HG03558 (cell line): Measurements from ENCODE around the gene UBQLN1.

Experiments used
- ATAC-seq: cut with Tn5 transposase; IDR thresholded peaks from one replicate; pipeline ENCODE4 v1.9.1; 2021; ENCODE audit warnings: moderate number of reproducible peaks; ENCODE audit not compliant: unreplicated experiment; ENCODE audit errors: extremely low read depth

The UBQLN1 gene

GRCh38 chr9:83698976-83699585 lies 8.7 kb downstream of the UBQLN1 start:
- ATAC-seq, result no peak

GRCh38 chr9:83691492-83691891 lies 16.3 kb downstream of the UBQLN1 start:
- ATAC-seq, result no peak

GRCh38 chr9:83688921-83689320 lies 18.8 kb downstream of the UBQLN1 start:
- no peak for ATAC-seq

- ATAC-seq, result no peak
Measured at GRCh38 chr9:83681490-83681889, 26.3 kb downstream of the UBQLN1 start.

DNA sequence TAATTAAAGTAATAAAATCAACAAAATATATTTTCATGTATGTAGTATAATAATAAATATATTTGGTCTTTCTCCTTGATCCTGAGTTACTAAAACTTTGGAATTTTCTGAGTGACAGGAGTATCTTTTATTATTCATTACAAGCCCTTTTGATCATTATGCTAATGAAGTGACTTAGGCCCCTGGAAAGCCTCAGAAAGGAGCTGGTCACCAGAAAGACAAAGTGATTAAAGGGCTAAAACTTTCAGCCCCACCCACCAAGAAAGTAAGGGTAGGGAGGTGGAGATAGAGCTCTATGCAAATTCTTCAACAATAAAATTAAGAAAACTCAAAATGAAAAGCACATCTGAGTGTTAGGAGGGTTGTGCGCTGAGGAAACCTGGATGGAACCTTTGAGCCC lies 27.5 kb downstream of the UBQLN1 start:
- ATAC-seq, result no peak

DNA sequence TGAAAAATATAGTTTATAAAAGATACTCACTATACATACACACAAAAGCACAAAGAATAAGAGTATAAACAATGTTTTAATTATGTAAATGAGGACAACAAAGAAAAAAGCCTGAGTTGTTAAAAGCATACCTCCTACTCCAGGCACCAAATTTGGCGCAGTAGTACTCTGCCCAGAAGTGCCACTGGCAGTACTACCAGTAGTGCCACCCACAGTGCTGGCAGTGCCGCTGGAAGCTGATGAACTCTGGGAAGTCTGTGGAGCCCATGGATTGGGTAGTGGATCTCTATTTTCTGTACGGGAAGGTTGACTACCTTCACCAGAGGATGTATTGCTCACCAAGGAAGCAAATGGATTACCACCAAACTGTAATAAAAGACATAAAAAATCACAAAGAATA lies 30.2 kb downstream of the UBQLN1 start:
- no peak for ATAC-seq

DNA sequence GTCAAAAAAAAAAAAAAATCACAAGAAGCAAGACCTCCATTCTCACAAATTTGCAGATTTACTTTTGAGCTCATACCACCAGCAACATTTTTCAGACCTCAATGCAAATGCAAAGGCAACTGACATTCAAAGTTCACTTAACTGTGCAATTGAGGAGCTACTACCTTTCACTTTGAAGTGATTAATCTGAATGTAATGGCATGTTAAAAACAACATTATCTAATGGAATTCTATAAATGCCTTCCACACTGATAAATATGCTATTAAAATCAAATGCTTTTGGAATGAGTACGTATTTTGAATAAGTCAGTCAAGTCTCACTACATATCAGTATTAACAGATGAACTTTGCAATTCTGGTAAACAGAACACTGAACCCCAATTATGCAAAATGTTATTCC lies 32.3 kb downstream of the UBQLN1 start:
- ATAC-seq, result no peak

DNA sequence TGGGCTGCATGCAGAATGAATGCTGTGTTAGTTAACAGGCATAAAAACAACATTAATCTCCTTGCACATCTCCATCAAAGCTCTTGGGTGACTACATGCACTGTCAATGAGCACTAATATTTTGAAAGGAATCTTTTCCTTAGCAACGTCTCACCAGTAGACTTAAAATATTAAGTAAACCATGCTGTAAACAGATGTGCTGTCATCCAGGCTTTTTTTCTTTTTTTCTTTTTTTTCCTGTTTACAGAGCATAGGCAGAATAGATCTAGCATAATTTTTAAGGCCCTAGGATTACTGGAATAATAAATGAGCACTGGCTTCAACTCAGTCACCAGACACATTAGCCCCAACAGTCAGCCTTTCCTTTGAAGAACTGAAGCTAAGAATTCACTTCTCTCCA lies 36.3 kb downstream of the UBQLN1 start:
- ATAC-seq, result no peak

DNA sequence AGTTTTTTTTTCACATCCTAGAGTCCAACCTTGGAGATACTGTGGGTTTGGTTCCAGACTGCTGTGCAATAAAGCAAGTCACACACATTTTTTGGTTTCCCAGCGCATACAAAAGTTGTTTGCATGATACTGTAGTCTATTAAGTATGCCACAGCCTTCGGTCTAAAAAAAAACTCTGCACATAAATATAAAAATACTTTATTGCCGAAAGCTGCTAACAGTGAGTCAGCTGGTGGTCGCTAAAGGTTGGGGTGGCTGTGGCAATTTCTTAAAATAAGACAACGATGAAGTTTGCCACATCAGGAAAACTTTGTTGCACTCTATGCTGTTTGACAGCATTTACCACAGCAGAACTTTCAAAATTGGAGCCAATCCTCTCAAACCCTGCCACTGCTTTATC lies 37.4 kb downstream of the UBQLN1 start:
- no peak for ATAC-seq

DNA sequence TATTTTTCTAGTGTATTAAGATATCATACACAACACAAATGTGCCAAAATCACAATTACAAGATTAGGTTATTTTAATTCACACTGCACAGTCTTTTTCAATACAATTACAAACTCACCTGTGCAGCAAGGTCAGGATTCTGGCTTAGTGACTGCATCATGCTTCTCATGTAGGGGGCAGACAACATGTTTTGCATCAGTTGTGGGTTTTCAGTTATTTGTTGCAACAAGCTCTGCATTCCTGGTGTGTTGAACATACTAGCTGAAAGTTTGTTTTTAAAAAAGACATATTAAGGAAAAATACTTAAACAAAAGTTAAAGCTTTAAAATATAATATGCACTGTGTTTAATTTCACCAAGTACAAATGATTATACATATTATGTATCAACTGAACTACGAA lies 38.7 kb downstream of the UBQLN1 start:
- ATAC-seq, result no peak

DNA sequence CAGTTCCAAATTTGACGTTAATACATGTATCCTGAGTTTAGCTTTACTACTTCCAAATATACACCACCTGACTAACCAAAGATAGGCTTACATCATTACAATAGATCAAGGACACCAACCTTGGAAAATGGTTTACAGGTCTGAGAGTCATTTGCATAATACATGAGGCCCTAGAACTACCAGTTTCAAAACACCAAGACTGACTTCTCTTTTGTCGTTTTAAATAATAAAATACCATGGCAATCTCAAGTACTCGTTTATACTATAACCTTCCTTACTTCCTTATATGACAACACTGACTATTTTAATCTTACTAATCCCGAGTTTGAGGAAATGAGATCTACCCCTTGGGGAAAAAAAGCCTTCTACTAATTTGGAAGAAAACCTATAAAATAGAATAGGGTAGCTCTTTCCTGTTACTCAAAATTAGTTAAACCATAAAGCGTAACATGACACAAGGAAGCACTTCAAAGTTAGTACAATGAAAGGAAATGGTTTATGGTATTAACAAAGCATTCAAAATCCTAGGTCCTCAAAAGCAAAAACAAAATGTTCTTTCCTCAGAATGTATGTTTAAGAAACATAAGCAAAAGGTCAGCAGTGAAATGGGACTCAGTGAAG lies 42.1 kb downstream of the UBQLN1 start:
- ATAC-seq, result peak; percentile 80

GRCh38 chr9:83662933-83663332 lies 44.8 kb downstream of the UBQLN1 start:
- no peak for ATAC-seq

DNA sequence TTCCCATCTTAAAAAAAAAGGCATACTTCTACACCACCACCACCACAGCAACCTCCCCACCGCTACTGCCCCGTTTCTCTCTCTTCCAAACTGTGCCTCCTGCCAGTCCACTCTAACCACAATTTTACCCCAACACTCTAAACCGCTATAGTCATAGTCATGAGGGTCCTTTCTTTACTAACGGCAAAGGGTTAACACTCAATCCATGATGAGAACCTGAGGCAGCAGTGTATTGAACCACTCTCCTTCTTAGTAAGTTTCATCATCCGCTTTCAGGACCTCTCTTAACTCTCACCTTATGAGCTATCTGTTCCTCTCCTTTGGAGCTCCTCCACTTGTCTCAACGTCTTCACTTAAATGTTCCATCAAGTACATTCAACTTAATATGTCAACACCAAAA lies 50.8 kb downstream of the UBQLN1 start:
- no peak for ATAC-seq

DNA sequence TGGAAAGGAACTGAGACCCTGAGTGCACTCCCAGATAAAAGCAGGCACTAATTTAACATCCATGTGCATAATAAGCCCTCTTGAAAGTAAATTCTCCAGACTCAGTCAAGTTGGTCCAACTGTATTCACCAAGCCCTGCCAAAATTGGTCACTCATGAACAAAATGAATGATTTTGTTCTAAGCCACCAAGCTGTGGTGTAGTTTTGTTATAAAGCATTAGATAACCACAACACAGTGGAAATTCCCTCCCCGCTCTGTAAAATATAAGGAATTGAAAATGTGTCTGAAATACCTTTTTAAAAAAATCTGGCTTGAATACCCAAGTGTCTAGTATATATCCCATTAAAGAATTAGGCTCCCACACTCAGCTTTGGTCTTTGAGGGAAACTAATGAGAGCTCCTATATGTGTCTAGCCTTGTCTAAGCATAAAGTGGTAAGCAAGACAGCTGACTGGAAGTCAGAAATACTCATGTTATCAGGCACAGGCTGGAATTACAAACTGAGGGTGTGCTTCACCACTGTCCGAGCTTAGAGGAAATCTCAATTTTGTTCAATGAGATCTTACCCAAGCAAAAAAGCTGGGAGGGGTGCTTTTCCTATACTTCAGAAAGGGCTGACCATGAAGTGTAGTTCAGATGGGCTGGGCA lies 51.6 kb downstream of the UBQLN1 start:
- ATAC-seq, result no peak

- no peak for ATAC-seq
Measured at GRCh38 chr9:83655433-83655832, 52.3 kb downstream of the UBQLN1 start.

GRCh38 chr9:83652433-83652832 lies 55.3 kb downstream of the UBQLN1 start:
- ATAC-seq, result no peak

- no peak for ATAC-seq
Measured at GRCh38 chr9:83651558-83651957, 56.2 kb downstream of the UBQLN1 start.

- no peak for ATAC-seq
Measured at GRCh38 chr9:83649515-83649914, 58.2 kb downstream of the UBQLN1 start.

DNA sequence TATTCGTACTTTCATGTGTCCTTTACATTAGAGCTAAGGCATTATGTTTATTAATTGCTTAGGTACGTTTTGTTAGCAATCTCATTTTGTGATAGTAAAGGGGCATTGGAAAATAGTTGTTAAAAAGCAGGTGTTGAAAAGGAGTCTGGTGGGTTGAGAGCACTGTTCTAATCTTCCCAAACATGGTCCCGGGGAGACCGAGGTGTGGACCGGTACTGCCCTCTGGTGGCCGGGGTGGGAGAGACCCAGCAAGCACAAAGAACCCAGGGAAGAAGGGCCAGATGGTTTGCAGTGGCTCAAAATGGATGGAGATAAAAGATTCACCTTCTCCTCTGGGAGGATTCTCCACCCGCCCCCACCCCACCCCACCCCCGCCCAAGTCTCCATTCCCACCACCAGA lies 58.7 kb downstream of the UBQLN1 start:
- ATAC-seq, result no peak

DNA sequence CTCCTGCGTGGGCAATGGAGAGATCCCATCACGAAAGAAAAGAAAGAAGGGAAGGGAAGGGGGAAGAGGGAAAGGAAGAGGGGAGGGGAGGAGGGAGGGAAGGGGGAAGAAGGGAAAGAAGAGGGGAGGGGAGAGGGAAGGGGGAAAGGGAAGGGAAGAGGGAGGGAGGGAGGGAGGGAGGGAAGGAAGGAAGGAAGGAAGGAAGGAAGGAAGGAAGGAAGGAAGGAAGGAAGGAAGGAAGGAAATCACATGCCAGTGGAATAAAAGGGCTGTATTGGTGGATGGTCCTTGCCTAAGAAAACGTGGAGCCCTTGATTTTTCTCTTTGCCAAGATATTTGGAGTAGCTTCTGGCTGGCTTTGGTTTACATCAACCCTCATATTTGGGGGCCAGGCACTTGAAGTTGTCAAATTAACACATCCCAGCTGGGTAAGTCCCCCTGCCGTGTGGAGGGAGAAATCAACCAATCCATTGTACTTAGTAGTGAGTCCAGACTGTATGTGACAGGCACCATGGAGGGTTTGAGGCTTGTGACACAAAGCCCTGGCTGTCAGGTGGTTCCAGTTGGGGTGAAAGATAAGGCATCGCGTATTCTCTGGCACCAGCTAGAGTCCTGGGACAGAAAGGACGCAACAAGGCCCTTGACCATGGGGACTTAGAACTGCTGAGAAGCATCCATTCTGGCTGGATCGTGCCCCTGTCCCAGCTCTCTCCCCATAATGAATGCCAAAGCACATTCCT lies 61.1 kb downstream of the UBQLN1 start:
- no peak for ATAC-seq

DNA sequence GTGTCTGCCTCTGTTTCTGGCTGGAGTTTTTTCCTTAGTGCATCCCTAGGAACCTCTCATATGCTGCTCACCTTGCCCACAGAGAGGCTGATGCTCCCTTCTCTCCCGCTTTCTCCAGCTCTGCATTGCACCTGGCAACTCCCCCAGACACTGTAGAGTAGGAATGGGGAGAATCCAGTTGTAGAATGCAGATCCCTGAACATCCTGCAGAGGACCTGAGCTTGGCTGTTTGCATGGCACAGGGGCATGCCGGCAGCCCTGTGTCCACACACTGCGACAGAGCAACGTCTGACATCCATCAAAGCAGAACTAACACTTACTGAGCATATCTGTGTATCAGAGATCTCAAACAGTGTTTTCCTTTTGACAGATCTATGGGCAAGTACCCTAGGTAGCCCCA lies 65.0 kb downstream of the UBQLN1 start:
- ATAC-seq, result no peak
